RPMI8226 (cell line): ENCODE measurements around the gene MMEL1.
A peak's percentile ranks its signal among the peaks of the same experiment; 100 is the strongest.

Experiments
- DNase-seq: peaks from one replicate; pipeline ENCODE4 v3.0.0-alpha.2; 2015

MMEL1 gene

DNA sequence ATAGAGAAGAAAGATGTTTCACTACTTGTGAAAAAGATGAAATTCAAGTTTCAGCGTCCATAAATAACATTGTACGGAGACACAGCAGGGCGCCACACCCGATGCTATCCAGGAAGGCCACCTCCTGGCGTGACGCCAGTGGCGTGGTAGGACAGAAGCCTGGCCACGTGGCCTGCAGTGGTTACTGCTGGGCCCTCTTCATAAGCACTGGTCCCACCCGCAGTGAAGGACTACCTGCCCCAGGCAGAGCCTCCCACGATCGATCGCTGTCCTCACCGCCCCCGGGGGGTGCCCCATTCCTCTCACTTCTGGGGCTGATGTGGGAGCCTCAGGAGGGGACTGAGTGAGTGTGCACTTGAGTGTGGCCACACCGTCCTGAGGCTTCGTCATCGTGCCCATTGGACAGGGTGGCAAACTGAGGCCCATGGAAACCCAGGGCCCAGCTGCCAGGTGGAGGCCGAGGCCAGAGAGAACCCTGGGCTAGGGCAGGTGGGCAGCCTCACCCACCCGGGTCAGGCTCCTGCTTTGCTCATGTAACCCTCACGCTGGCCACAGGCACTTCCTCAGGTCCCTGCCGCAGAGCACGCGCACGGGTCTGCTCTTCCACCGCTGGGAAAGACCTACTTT lies 91.1 kb downstream of the MMEL1 start:
- peak; percentile 84 for DNase-seq

DNA sequence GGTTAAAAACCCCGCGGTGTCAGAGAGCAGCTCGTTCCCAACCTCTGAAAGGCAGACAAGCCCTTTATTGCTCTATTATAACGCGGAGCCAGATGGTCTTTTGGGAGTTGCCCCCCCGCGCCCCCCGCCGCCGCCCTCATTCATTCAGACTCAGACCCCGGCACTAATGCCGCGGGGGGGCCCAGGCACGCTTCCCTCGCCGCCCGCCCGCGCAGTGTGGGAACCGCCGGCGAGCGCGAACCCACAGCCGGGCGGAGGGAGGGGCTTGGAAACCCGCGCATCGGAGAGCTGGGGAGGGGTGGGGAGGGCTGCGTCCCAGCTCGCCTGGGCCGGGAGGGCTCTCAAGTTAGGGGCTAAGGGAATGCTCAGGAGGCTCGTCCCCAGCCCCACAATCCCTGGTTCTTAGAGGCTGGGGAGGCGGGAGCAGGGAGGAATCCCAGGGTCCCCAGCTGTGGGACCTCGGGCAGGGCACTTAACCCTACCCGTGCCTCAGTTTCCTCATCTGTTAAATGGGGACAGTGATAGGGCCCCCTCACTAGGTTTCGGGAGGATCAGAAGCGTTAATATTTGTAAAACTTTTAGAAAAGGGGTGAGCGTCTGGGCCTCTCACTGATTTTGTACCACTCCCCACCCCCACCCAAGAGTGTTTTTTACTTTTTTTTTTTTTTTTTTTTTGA lies 91.9 kb downstream of the MMEL1 start:
- DNase-seq, result no peak
